Astrocyte of the hippocampus (primary cell): ENCODE measurements around the gene OSR1.

Experiments
- DNase-seq: peaks from one replicate; pipeline ENCODE4 v3.0.0; 2011; ENCODE audit warnings: low read depth, low spot score

OSR1 gene

GRCh38 chr2:19359021-19359357 lies 566 bp upstream of the OSR1 start:
- no peak for DNase-seq

DNA sequence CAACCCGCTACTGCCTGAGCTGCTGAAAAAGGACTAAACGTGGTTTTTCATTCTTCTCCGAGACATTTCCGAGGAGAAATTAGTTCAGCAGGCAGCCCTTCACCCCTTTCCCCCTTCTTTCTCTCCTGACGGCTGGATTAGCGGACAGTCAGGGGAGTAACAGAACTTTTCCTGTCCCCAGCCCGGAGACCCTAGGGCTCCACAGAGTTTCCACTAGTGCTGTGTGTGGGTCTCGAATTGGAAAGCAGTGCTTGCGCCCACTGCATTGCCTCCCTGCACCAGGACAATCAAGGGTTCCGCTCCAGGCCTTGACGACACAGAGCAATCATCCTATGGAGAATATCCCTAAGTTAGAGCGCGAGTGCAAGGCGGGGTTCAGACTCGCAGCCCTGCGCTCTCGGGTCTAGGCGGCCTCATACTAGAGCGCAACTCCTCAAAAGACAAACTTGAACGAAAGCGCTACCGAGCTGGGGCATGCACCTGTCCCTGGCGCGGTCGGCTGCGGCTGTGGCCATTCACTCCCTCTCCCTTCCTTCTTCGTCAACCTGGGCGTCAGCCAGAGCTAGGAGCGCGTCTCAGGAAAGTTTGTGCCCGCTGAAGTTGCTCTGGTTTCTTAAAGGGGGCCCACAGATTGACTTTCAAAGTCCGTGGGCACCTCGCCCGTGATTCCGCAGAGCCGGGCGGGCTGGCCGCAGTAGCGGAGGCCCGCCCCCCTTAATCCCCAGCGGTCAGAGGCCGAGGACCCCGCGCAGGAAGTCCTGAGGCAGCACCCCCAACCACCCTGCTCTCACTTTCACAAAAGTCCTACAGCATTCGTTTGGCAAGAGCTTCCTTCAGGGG lies 801 bp downstream of the OSR1 start:
- no peak for DNase-seq

GRCh38 chr2:19356545-19357401 lies 1.6 kb downstream of the OSR1 start:
- peak; percentile 39 for DNase-seq

DNA sequence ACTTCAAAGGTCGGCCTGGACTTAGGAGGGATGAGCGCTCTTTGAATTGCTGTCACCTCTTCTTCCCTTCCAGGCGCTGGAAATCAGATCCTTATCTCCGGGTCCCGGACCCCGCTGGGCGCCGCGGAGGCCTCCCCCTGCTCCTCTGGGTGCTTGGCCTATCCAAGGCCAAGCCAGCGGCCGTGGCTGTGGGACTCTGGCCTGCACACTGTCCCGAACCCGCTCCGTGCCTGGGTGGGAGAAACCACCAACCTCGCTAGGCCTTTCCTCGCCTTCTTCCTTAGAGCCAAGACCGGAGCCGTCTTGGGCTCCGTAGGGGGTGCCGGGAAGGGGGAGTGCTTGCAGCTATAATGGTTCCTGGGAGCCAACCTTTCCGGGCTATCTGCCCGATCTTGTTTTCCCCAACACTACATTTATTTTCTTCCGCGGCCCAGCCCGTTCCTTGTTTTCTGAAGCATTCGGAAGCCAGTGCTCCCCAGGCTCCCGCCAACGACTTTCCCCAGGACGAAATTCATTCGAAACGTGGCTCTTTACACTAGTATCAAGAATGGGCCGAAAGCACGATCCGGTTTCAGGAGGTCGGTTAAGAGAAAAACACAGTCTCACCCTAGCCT lies 2.4 kb downstream of the OSR1 start:
- DNase-seq: peak; percentile 22

- DNase-seq: no peak
Observed at GRCh38 chr2:19355416-19355821, 3.0 kb downstream of the OSR1 start.

GRCh38 chr2:19355014-19355405 lies 3.4 kb downstream of the OSR1 start:
- DNase-seq: no peak

- DNase-seq: no peak
Observed at GRCh38 chr2:19353721-19354050, 4.7 kb downstream of the OSR1 start.

- DNase-seq: no peak
Observed at GRCh38 chr2:19352946-19353720, 5.3 kb downstream of the OSR1 start.

- DNase-seq: no peak
Observed at GRCh38 chr2:19351899-19352697, 6.3 kb downstream of the OSR1 start.

DNA sequence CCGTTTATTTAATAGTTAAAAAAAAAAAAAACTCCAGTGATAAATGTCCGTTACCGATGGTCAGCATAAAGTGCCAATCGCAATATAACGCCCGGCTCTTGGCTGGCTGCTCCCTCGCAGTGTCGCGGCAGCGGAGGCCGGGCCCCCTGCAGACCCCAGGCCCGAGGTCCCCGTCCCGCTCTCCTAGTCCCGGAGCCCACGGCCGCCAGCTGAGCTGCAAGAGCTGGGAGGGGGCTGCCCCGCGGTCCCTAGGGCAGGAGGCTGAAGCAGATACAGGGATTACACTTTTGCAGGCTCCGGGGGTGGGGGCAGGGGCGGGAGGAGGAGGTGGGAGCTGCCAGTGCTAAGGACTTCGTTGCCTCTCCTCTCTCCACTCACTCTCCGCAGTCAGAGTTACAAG lies 6.9 kb downstream of the OSR1 start:
- no peak for DNase-seq

DNA sequence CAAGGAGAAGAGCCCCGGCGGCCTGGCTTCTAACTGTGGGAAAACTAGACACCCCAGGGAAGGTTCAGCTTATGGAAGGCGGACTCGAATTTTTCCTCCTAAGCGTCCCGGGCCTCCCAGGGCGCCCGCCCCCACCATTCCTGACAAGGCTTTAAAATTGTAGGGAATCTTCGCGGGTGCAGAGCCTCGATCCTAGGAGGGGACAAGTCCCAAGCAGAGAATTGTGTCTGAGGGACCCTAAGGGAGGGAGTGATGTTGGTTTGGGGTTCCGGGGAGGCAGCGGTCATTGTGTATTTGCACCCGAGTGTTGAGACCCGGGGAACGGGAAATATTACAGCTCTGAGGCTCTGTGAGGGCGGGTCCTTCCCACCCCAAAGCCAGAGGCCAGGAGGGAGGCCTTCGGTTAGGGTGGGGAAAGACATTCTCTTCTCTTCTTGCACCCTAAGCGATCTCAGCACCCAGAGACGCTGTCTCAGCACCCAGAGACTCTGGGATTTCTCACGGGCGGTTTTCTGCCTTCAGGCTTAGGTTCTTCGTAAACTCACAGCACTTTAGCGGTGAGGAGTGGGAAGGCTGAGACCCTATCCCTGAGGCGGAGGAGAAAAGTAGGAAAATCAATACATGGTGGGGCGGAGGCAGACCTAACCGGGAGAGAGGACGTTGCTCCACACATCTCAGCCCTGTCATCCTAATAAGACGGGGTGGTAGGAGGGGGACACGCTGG lies 7.6 kb downstream of the OSR1 start:
- DNase-seq: no peak

DNA sequence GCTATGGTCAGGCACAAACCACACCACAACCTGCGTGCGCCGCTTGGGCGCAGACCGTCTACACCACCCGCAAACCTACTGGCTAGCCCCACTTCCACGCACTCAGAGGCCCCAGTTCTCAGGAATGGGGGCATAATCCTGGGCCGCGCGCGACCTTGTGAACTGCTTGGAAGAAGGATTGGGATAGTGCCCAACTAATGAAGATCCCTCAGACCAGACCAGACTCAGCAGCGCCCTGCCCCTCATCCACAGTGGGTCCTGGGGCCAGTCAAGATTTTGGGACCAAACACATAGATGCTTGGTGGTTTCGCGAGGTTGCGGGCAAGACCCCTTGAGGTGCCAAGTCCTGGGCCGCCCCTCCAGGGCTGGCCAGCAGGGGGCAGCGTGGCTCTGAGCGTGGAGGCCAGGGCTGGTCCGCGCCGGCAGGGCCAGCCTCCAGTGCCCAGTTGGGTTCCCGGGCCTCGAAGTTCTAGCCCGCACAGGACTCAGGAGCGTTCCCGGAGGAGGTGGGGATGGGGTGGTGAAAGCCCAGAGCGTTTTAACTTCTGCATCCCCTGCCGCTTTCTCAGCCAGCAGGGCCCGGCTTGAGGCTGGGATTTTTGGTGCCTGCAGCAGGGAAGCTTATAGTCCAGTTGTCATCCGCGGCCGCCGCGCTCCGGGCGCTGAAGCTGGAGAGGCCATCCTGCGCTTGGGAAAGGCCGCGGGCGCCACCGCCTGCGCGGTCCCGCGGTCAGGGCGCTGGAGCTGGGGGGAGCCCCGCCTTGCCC lies 8.3 kb downstream of the OSR1 start:
- DNase-seq: peak; percentile 83

- DNase-seq: no peak
Observed at GRCh38 chr2:19348692-19349091, 9.7 kb downstream of the OSR1 start.

- peak; percentile 98 for DNase-seq
Observed at GRCh38 chr2:19347619-19348562, 10.5 kb downstream of the OSR1 start.

DNA sequence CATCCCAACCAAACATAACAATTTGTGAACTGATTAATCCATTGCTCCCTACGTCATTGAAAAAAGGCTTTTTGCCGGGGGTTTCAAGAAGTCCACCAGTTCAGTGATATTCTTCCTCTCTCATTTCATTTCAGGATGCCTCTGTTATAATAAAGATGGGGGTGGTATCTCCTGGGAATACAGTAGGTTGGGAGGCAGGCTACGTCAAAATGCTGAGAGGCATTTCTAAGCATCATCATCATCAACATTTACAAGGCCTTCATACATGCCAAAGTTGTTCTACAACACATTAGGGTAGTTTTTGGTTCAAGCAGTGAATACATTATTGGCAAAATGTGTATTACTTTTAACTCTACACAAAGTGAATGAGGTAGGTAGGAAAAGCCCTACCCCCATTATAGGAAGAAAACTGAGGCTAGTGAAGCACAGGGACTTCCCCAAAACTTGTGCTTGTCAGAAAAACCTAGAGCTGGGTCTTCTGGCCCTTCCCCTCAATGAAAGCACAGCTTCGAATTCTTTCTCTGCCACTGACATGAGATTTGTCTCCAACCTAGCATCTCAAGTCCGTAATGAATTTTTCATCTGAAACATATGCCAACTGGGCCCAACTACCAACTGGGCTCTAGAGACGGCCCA lies 11.3 kb downstream of the OSR1 start:
- no peak for DNase-seq

DNA sequence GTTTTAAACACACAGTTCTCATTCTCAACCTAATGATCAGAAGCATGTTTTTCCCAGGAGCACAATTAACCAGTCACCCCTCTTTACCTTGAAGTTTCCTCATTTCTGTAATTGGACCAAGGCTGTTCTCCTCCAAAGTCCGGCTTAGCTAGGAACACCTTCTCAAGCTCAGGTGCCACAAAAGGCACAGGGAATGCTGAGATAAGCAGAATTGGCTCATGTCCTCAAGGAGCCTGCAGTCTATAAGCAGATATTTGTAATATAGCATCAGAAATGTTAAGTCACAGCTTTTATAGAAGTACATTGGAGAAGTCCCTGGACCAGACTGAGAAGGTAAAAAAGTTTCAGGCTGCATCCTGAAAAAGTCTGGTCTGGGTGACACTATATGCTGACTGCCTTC lies 20.7 kb downstream of the OSR1 start:
- no peak for DNase-seq

- DNase-seq: no peak
Observed at GRCh38 chr2:19337202-19337601, 21.2 kb downstream of the OSR1 start.

- no peak for DNase-seq
Observed at GRCh38 chr2:19336781-19337180, 21.6 kb downstream of the OSR1 start.
